Panc1 (cell line): ENCODE measurements around the gene ADAM22. TPM values are rescaled to one million over a fixed set of nuclear protein-coding genes. Genes with fewer than 3 reads are reported as not detected.

Experiments
- ATAC-seq: fragments of 200-7000 bp; cut with Tn5 transposase; 2 replicates; pipeline ENCODE4 v1.9.1; 2020; ENCODE audit warnings: mild to moderate bottlenecking, moderate library complexity
- BruUV-seq: library from RNA; stranded (reverse); fragments of 400-500 nt; replicated peaks from 2 replicates; lab custom pipeline; 2021; lab: Mats Ljungman, UMichigan
- CTCF ChIA-PET: fragments of 300-600 bp; sonication (Branson Sonifier 250); formaldehyde crosslinking; loops from one replicate; lab custom pipeline; 2022; ENCODE audit warnings: antibody characterized with exemption; lab: Charles Lee
- POLR2A ChIA-PET: fragments of 300-600 bp; sonication (Branson Sonifier 250); formaldehyde crosslinking; loops from one replicate; lab custom pipeline; 2022; ENCODE audit warnings: antibody characterized with exemption; lab: Charles Lee
- DNase-seq: peaks from one replicate; pipeline ENCODE4 v3.0.0-alpha.2; 2010; ENCODE audit warnings: low read depth, low spot score
- H3K27ac ChIP-seq: 2 replicates; pipeline ENCODE4 v1.5.1; 2011; ENCODE audit warnings: mild to moderate bottlenecking, low read length, inconsistent platforms
- H3K27me3 ChIP-seq: fragments of 200-500 bp; sonication (Bioruptor generic); 2 replicates; pipeline ENCODE4 v1.6.0; 2014; ENCODE audit warnings: low read length, inconsistent platforms; ENCODE audit not compliant: control insufficient read depth, insufficient read depth
- H3K36me3 ChIP-seq: fragments of 200-500 bp; sonication (Bioruptor generic); 2 replicates; pipeline ENCODE4 v1.5.1; 2014; ENCODE audit warnings: inconsistent platforms, mild to moderate bottlenecking, low read length, moderate library complexity; ENCODE audit not compliant: control insufficient read depth, insufficient read depth
- H3K4me1 ChIP-seq: 2 replicates; pipeline ENCODE4 v1.5.1; 2011; ENCODE audit warnings: inconsistent platforms, mild to moderate bottlenecking, low read length, moderate library complexity; ENCODE audit not compliant: control insufficient read depth, insufficient read depth
- H3K4me3 ChIP-seq, 2 experiments: 2 replicates each; pipeline ENCODE4 v1.5.1; 2011 to 2012; ENCODE audit warnings: low read depth in 2 of 2, low read length in 2 of 2, mild to moderate bottlenecking in 2 of 2, inconsistent platforms in 1 of 2, moderate library complexity in 1 of 2
- H3K9me3 ChIP-seq: fragments of 200-500 bp; sonication (Bioruptor generic); 2 replicates; pipeline ENCODE4 v1.5.1; 2014; ENCODE audit warnings: low read depth, mild to moderate bottlenecking, inconsistent platforms, low read length, moderate library complexity; ENCODE audit not compliant: control insufficient read depth, insufficient read depth
- CTCF ChIP-seq: fragments of 450-650 bp; IDR thresholded peaks from 2 replicates; pipeline ENCODE4 v1.5.1; 2017; ENCODE audit warnings: mild to moderate bottlenecking
- POLR2AphosphoS5 ChIP-seq: IDR thresholded peaks from 2 replicates; pipeline ENCODE4 v1.6.1; 2012; ENCODE audit warnings: mild to moderate bottlenecking, low read depth, low read length, moderate library complexity
- REST ChIP-seq, 2 experiments: IDR thresholded peaks; 2 replicates each; pipeline ENCODE4 v1.6.1; 2011 to 2012; ENCODE audit warnings: low read depth in 2 of 2, control low read depth in 1 of 2, low read length in 1 of 2, mild to moderate bottlenecking in 1 of 2, moderate library complexity in 1 of 2; ENCODE audit not compliant: insufficient read depth in 1 of 2
- SIN3A ChIP-seq: IDR thresholded peaks from 2 replicates; pipeline ENCODE4 v1.6.1; 2012; ENCODE audit warnings: low read depth, mild to moderate bottlenecking, low read length, moderate library complexity, borderline replicate concordance; ENCODE audit not compliant: insufficient read depth
- TCF7L2 ChIP-seq: IDR thresholded peaks from 2 replicates; pipeline ENCODE4 v1.6.1; 2011; ENCODE audit warnings: mild to moderate bottlenecking, low read depth, low read length, inconsistent platforms
- in situ Hi-C: cut with HindIII; loops from 2 replicates; pipeline ENCODE4 v1.10.0; 2016; ENCODE audit warnings: low sequenced_read_pairs, low pct_unique_long_range_greater_than_20kb
- intact Hi-C: fragments of 100-400 bp; cut with micrococcal nuclease; formaldehyde crosslinking; loops from one replicate; pipeline ENCODE4 v1.10.0; 2022; ENCODE audit not compliant: unreplicated experiment
- total RNA-seq: library from RNA; stranded (reverse); gene quantifications from one replicate; pipeline ENCODE4 v1.2.1, GENCODE V29; 2021; ENCODE audit not compliant: unreplicated experiment

The ADAM22 gene
- total RNA-seq, 1 experiment from 2014 or later: 4.2 TPM

GRCh38 chr7:88018501-88018900, 84.5 kb downstream of the ADAM22 start:
- no peaks in the 10 kb centered on the region for H3K27me3 ChIP-seq
- H3K27ac ChIP-seq: no peak overlapping the region
- ChIA-PET CTCF (no interaction called here), POLR2A (no interaction called here)
- no peaks in the 10 kb centered on the region for H3K36me3 ChIP-seq
- BruUV-seq: no TSS peak
- H3K9me3 ChIP-seq: no peaks in the 10 kb centered on the region
- no peaks in the 10 kb centered on the region for H3K4me1 ChIP-seq
- H3K4me3 ChIP-seq: no peak overlapping the region
- no peak for ATAC-seq
- intact Hi-C loops (no loop called here), in situ Hi-C loops (no loop called here)
- TF ChIP-seq CTCF (no peak), REST (IDR thresholded peaks at IDR 0.05; ENCODE audit: insufficient read depth in 1 of 2, low read depth in 2 of 2, low read length in 1 of 2) (no peak), POLR2AphosphoS5 (no peak), TCF7L2 (no peak), SIN3A (no peak)
- no peak for DNase-seq

GRCh38 chr7:88020953-88021665, 87.1 kb downstream of the ADAM22 start:
- no peak overlapping the region for H3K27ac ChIP-seq
- ChIA-PET POLR2A (no interaction called here), CTCF (no interaction called here)
- H3K9me3 ChIP-seq: no peaks in the 10 kb centered on the region
- H3K4me1 ChIP-seq: no peaks in the 10 kb centered on the region
- BruUV-seq: no TSS peak
- intact Hi-C loops (no loop called here), in situ Hi-C loops (no loop called here)
- no peaks in the 10 kb centered on the region for H3K36me3 ChIP-seq
- no peak for DNase-seq
- H3K4me3 ChIP-seq: no peak overlapping the region
- no peak for TF ChIP-seq SIN3A
- no peak for TF ChIP-seq TCF7L2
- TF ChIP-seq REST (IDR thresholded peaks at IDR 0.05; ENCODE audit: insufficient read depth in 1 of 2, low read depth in 2 of 2, low read length in 1 of 2): no peak
- no peak for TF ChIP-seq POLR2AphosphoS5
- no peak for TF ChIP-seq CTCF
- ATAC-seq: no peak
- H3K27me3 ChIP-seq: no peaks in the 10 kb centered on the region
